ENCODE measurements around the gene TMEM263.

TMEM263 gene

GRCh38 chr12:106947461-106947860 lies 8.2 kb upstream of the TMEM263 start:
- DNase-seq (ENCODE audit: low read depth, low spot score), result no peak

GRCh38 chr12:106950591-106950990 lies 5.1 kb upstream of the TMEM263 start:
- no peak for DNase-seq (ENCODE audit: low read depth, low spot score)

- DNase-seq (ENCODE audit: low read depth, low spot score), result no peak
Observed at GRCh38 chr12:106953352-106954250, 2.1 kb upstream of the TMEM263 start.

- no peak for DNase-seq (ENCODE audit: low read depth, low spot score)
Observed at GRCh38 chr12:106954462-106955376, 988 bp upstream of the TMEM263 start.

GRCh38 chr12:106956048-106956578 lies 406 bp downstream of the TMEM263 start:
- DNase-seq (ENCODE audit: low read depth, low spot score), result no peak

- DNase-seq (ENCODE audit: low read depth, low spot score), result no peak
Observed at GRCh38 chr12:106957583-106957982, 1.9 kb downstream of the TMEM263 start.

- DNase-seq (ENCODE audit: low read depth, low spot score), result no peak
Observed at GRCh38 chr12:106960443-106960842, 4.7 kb downstream of the TMEM263 start.

GRCh38 chr12:106962286-106962685 lies 6.6 kb downstream of the TMEM263 start:
- no peak for DNase-seq (ENCODE audit: low read depth, low spot score)

GRCh38 chr12:106964526-106964925 lies 8.8 kb downstream of the TMEM263 start:
- DNase-seq (ENCODE audit: low read depth, low spot score), result no peak

GRCh38 chr12:106971065-106971464 lies 15.4 kb downstream of the TMEM263 start:
- DNase-seq (ENCODE audit: low read depth, low spot score), result no peak

- no peak for DNase-seq (ENCODE audit: low read depth, low spot score)
Observed at GRCh38 chr12:106973545-106973944, 17.8 kb downstream of the TMEM263 start.

GRCh38 chr12:106974511-106974910 lies 18.8 kb downstream of the TMEM263 start:
- DNase-seq (ENCODE audit: low read depth, low spot score), result no peak

- no peak for DNase-seq (ENCODE audit: low read depth, low spot score)
Observed at GRCh38 chr12:106975098-106975497, 19.4 kb downstream of the TMEM263 start.

GRCh38 chr12:106975993-106976658 lies 20.4 kb downstream of the TMEM263 start:
- DNase-seq (ENCODE audit: low read depth, low spot score), result no peak

GRCh38 chr12:106976668-106977067 lies 21.0 kb downstream of the TMEM263 start:
- no peak for DNase-seq (ENCODE audit: low read depth, low spot score)

GRCh38 chr12:106978035-106978800 lies 22.5 kb downstream of the TMEM263 start:
- no peak for DNase-seq (ENCODE audit: low read depth, low spot score)

GRCh38 chr12:106980944-106981343 lies 25.2 kb downstream of the TMEM263 start:
- no peak for DNase-seq (ENCODE audit: low read depth, low spot score)

GRCh38 chr12:106981788-106982187 lies 26.1 kb downstream of the TMEM263 start:
- DNase-seq (ENCODE audit: low read depth, low spot score), result no peak

GRCh38 chr12:106982229-106982628 lies 26.5 kb downstream of the TMEM263 start:
- DNase-seq (ENCODE audit: low read depth, low spot score), result no peak

- no peak for DNase-seq (ENCODE audit: low read depth, low spot score)
Observed at GRCh38 chr12:106984588-106985137, 29.0 kb downstream of the TMEM263 start.

- DNase-seq (ENCODE audit: low read depth, low spot score), result no peak
Observed at GRCh38 chr12:106985479-106985878, 29.8 kb downstream of the TMEM263 start.
